Endothelial cell (in vitro differentiated cells): Measurements from ENCODE around the gene CDC123. TPM values are rescaled to one million over a fixed set of nuclear protein-coding genes. Genes with fewer than 3 reads are reported as not detected.
"Not testable (repeated sequence)": the region's sequence is repeated elsewhere in the genome, so short reads cannot be mapped to it uniquely, and the experiment has no call there.

Experiments
- DNase-seq: peaks from one replicate; pipeline ENCODE4 v3.0.0; 2021; ENCODE audit warnings: low spot score
- H3K27ac Mint-ChIP-seq: one replicate; pipeline ENCODE4 v1.8.0; 2021; ENCODE audit warnings: mixed read lengths, inconsistent platforms; ENCODE audit not compliant: unreplicated experiment
- H3K27me3 Mint-ChIP-seq: one replicate; pipeline ENCODE4 v1.8.0; 2021; ENCODE audit warnings: mild to moderate bottlenecking, moderate library complexity, mixed read lengths, inconsistent platforms; ENCODE audit not compliant: unreplicated experiment
- H3K36me3 Mint-ChIP-seq: one replicate; pipeline ENCODE4 v1.8.0; 2021; ENCODE audit warnings: mild to moderate bottlenecking, low read depth, mixed read lengths, inconsistent platforms; ENCODE audit not compliant: unreplicated experiment
- H3K4me1 Mint-ChIP-seq: one replicate; pipeline ENCODE4 v1.8.0; 2021; ENCODE audit warnings: mild to moderate bottlenecking, mixed read lengths, inconsistent platforms; ENCODE audit not compliant: unreplicated experiment
- H3K4me3 Mint-ChIP-seq: one replicate; pipeline ENCODE4 v1.8.0; 2021; ENCODE audit warnings: mild to moderate bottlenecking, mixed read lengths, inconsistent platforms; ENCODE audit not compliant: unreplicated experiment
- H3K9me3 Mint-ChIP-seq: one replicate; pipeline ENCODE4 v1.8.0; 2021; ENCODE audit warnings: mixed read lengths, inconsistent platforms; ENCODE audit not compliant: unreplicated experiment
- CTCF ChIP-seq: fragments of 200-600 bp; sonication (generic); IDR thresholded peaks from one replicate; pipeline ENCODE4 v1.5.0; 2021; ENCODE audit warnings: antibody characterized with exemption; ENCODE audit not compliant: unreplicated experiment
- total RNA-seq: library from RNA; stranded (reverse); fragmentation: NEBNext Ultra II Directional; extraction: Animal tissue kit (Norgen Biotek cat#: 25700); gene quantifications from one replicate; pipeline ENCODE4 v1.2.1, GENCODE V29; 2021; ENCODE audit not compliant: unreplicated experiment

The CDC123 gene
- total RNA-seq, 1 donor from 2014 or later = 85.9 TPM

- Mint-ChIP-seq H3K9me3 (no peaks in the 10 kb centered on the region), H3K27me3 (no peaks in the 10 kb centered on the region), H3K4me3 (no peak overlapping the region), H3K27ac (no peak overlapping the region), H3K4me1 (peaks cover 7% of the 10 kb centered on the region), H3K36me3 (peaks cover 26% of the 10 kb centered on the region)
- no peak for TF ChIP-seq CTCF
- DNase-seq = no peak
Observed at GRCh38 chr10:12214093-12214492, 18.1 kb downstream of the CDC123 start.

- no peaks in the 10 kb centered on the region for H3K27me3 Mint-ChIP-seq
- H3K27ac Mint-ChIP-seq = peak overlapping the region; percentile 67
- TF ChIP-seq CTCF = peak; percentile 77
- peaks cover 7% of the 10 kb centered on the region for H3K4me1 Mint-ChIP-seq
- peaks cover 26% of the 10 kb centered on the region for H3K36me3 Mint-ChIP-seq
- peak; percentile 34 for DNase-seq
- H3K4me3 Mint-ChIP-seq = no peak overlapping the region
- H3K9me3 Mint-ChIP-seq = no peaks in the 10 kb centered on the region
Observed at GRCh38 chr10:12214763-12215218, 18.8 kb downstream of the CDC123 start.

- H3K36me3 Mint-ChIP-seq = peaks cover 30% of the 10 kb centered on the region
Observed at GRCh38 chr10:12218991-12219390, 23.0 kb downstream of the CDC123 start.

GRCh38 chr10:12221323-12222298, 25.6 kb downstream of the CDC123 start:
- no peak for TF ChIP-seq CTCF
- no peaks in the 10 kb centered on the region for H3K27me3 Mint-ChIP-seq
- no peak overlapping the region for H3K4me3 Mint-ChIP-seq
- H3K4me1 Mint-ChIP-seq = peaks cover 2% of the 10 kb centered on the region
- no peak for DNase-seq
- no peaks in the 10 kb centered on the region for H3K9me3 Mint-ChIP-seq
- peak overlapping the region; percentile 42 for H3K27ac Mint-ChIP-seq
- H3K36me3 Mint-ChIP-seq = peaks cover 44% of the 10 kb centered on the region

More at GRCh38 chr10:12218991-12219390, 23.0 kb downstream of the CDC123 start:
- H3K27ac Mint-ChIP-seq = no peak overlapping the region
- H3K27me3 Mint-ChIP-seq = no peaks in the 10 kb centered on the region
- TF ChIP-seq CTCF = no peak
- peak overlapping the region; percentile 38 for H3K4me3 Mint-ChIP-seq
- no peak for DNase-seq
- H3K4me1 Mint-ChIP-seq = peaks cover 7% of the 10 kb centered on the region
- no peaks in the 10 kb centered on the region for H3K9me3 Mint-ChIP-seq

GRCh38 chr10:12225444-12225843, 29.5 kb downstream of the CDC123 start:
- H3K9me3 Mint-ChIP-seq = no peaks in the 10 kb centered on the region
- TF ChIP-seq CTCF = no peak

GRCh38 chr10:12226438-12226837, 30.4 kb downstream of the CDC123 start:
- peaks cover 41% of the 10 kb centered on the region for H3K36me3 Mint-ChIP-seq
- H3K4me3 Mint-ChIP-seq, DNase-seq, H3K27ac Mint-ChIP-seq, H3K4me1 Mint-ChIP-seq, H3K9me3 Mint-ChIP-seq, H3K27me3 Mint-ChIP-seq: not testable (repeated sequence)

More at GRCh38 chr10:12225444-12225843, 29.5 kb downstream of the CDC123 start:
- no peak for DNase-seq
- Mint-ChIP-seq H3K4me3 (peak overlapping the region; percentile 80), H3K4me1 (peaks cover 2% of the 10 kb centered on the region), H3K27ac (no peak overlapping the region), H3K36me3 (peaks cover 38% of the 10 kb centered on the region), H3K27me3 (no peaks in the 10 kb centered on the region)
